NT2/D1 (cell line): ENCODE results near the gene NTM.

Experiments used
- SUZ12 ChIP-seq: IDR thresholded peaks from 2 replicates; pipeline ENCODE4 v1.6.1; 2011; ENCODE audit not compliant: insufficient read length, insufficient read depth; ENCODE audit errors: extremely low read depth
- YY1 ChIP-seq: IDR thresholded peaks from 2 replicates; pipeline ENCODE4 v1.6.1; 2011; ENCODE audit not compliant: insufficient read length, insufficient read depth

DNA sequence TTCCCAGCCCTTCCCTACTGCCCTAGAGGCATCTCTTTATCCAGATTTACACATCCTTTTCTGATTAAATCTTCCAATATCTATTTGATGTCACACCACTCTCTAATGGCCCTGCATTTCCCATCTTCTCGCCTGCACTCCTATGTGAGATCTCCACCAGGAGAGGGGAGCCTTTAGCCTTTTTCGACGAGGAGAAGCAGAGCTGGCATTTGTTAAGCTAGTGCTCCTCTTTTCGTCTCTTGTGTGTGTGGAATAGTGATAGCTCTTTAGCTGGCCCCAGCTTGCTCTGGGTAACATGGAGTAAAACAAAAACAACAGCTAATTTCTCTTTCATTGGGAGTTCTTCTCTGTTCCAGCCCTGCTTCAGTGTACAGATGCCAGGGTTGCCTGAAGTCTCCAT, 536.5 kb downstream of the NTM start:
- TF ChIP-seq SUZ12 (no peak), YY1 (no peak)
